GM12878 (cell line): ENCODE data around the gene NAT8L. TPM values are rescaled to one million over a fixed set of nuclear protein-coding genes. Genes with fewer than 3 reads are reported as not detected.

Experiments
- ATAC-seq: fragments of 200-7000 bp; cut with Tn5 transposase; 3 replicates; pipeline ENCODE4 v1.9.1; 2020; ENCODE audit warnings: mild to moderate bottlenecking, moderate library complexity
- BruUV-seq: library from RNA; stranded (reverse); fragments of 400-500 nt; replicated peaks from 2 replicates; lab custom pipeline; 2021; lab: Mats Ljungman, UMichigan
- CTCF ChIA-PET: fragments of 300-600 bp; sonication (Branson Sonifier 250); formaldehyde crosslinking; extraction: SDS; loops from one replicate; lab custom pipeline; 2021; ENCODE audit warnings: inconsistent platforms; lab: Yijun Ruan, JAX
- POLR2A ChIA-PET: fragments of 350-600 bp; formaldehyde crosslinking; extraction: SDS; loops from one replicate; lab custom pipeline; 2021; ENCODE audit warnings: inconsistent platforms; lab: Charles Lee
- RAD21 ChIA-PET: fragments of 300-600 bp; sonication (Branson Sonifier 250); formaldehyde crosslinking; loops from one replicate; lab custom pipeline; 2023; ENCODE audit warnings: antibody characterized with exemption; ENCODE audit not compliant: unreplicated experiment; lab: Charles Lee
- SMC1A ChIA-PET: fragments of 300-600 bp; sonication (Branson Sonifier 250); formaldehyde crosslinking; loops from one replicate; lab custom pipeline; 2023; ENCODE audit not compliant: unreplicated experiment, uncharacterized antibody; lab: Charles Lee
- DNase-seq: peaks from one replicate; pipeline ENCODE4 v3.0.0-alpha.2; 2011; ENCODE audit warnings: low read depth, low spot score
- FAIRE-seq: peaks from 3 replicates; lab custom pipeline; 2011; peaks lifted over from hg19 to GRCh38; lab: Jason Lieb, UNC
- H2AFZ ChIP-seq: 2 replicates; pipeline ENCODE4 v1.6.0; 2011; ENCODE audit warnings: low read depth, low read length, control low read depth; ENCODE audit not compliant: control insufficient read depth
- H3K27ac ChIP-seq: 2 replicates; pipeline ENCODE4 v1.5.1; 2011; ENCODE audit warnings: control low read depth; ENCODE audit not compliant: control insufficient read depth, insufficient read depth
- H3K27me3 ChIP-seq, 2 experiments: replicated peaks in 1 of 2; 2 replicates each; pipeline versions ENCODE4 v1.6.0 to v1.6.1; 2011; ENCODE audit warnings: low read length in 1 of 2; ENCODE audit not compliant: control insufficient read depth in 2 of 2, insufficient read depth in 2 of 2
- H3K36me3 ChIP-seq, 2 experiments: 2 replicates each; pipeline ENCODE4 v1.5.1; 2011; ENCODE audit warnings: low read length in 1 of 2; ENCODE audit not compliant: control insufficient read depth in 2 of 2, insufficient read depth in 2 of 2
- H3K4me1 ChIP-seq: 2 replicates; pipeline ENCODE4 v1.6.1; 2011; ENCODE audit warnings: mild to moderate bottlenecking, low read length, moderate library complexity, mixed read lengths; ENCODE audit not compliant: control insufficient read depth, insufficient read depth
- H3K4me2 ChIP-seq: 2 replicates; pipeline ENCODE4 v1.6.0; 2011; ENCODE audit warnings: control low read depth; ENCODE audit not compliant: control insufficient read depth, insufficient read depth
- H3K4me3 ChIP-seq: fragments of 200-600 bp; sonication (generic); 2 replicates; pipeline ENCODE4 v1.5.1; 2016
- H3K79me2 ChIP-seq: 2 replicates; pipeline ENCODE4 v1.6.0; 2011; ENCODE audit warnings: low read length; ENCODE audit not compliant: control insufficient read depth, insufficient read depth
- H3K9ac ChIP-seq: 2 replicates; pipeline ENCODE4 v1.8.0; 2011; ENCODE audit warnings: low read length, control low read depth, mixed read lengths; ENCODE audit not compliant: control insufficient read depth, insufficient read depth
- H3K9me3 ChIP-seq: replicated peaks from 3 replicates; pipeline ENCODE4 v1.5.1; 2011; ENCODE audit warnings: mild to moderate bottlenecking, low read length; ENCODE audit not compliant: control insufficient read depth, insufficient read depth
- H4K20me1 ChIP-seq: 2 replicates; pipeline ENCODE4 v1.6.0; 2011; ENCODE audit not compliant: control insufficient read depth, insufficient read depth
- BCL3 ChIP-seq: IDR thresholded peaks from 2 replicates; pipeline ENCODE4 v1.6.1; 2011; ENCODE audit warnings: borderline replicate concordance, low read depth, mild to moderate bottlenecking, moderate library complexity, low read length; ENCODE audit not compliant: insufficient read depth, poor library complexity, severe bottlenecking
- BHLHE40 ChIP-seq, 2 experiments: fragments of 450-650 bp in 1 of 2; IDR thresholded peaks; 2 replicates each; pipeline ENCODE4 v1.6.1; 2011 to 2017; ENCODE audit warnings: low read depth in 2 of 2, borderline replicate concordance in 1 of 2, improper control_type of control experiment in 1 of 2, low read length in 1 of 2, mild to moderate bottlenecking in 1 of 2
- E2F8 ChIP-seq: fragments of 450-650 bp; IDR thresholded peaks from 2 replicates; pipeline ENCODE4 v1.6.1; 2018; ENCODE audit warnings: mild to moderate bottlenecking, low read depth, moderate library complexity; ENCODE audit not compliant: partially characterized antibody
- GATAD2B ChIP-seq: fragments of 450-650 bp; conservative IDR thresholded peaks from 2 replicates; pipeline ENCODE4 v1.6.1; 2017; ENCODE audit warnings: low read depth, mild to moderate bottlenecking, moderate library complexity
- IRF4 ChIP-seq: IDR thresholded peaks from 2 replicates; pipeline ENCODE4 v1.6.1; 2011; ENCODE audit warnings: low read depth, low read length
- JUND ChIP-seq: IDR thresholded peaks from 2 replicates; pipeline ENCODE4 v1.6.1; 2012; ENCODE audit warnings: low read depth, mild to moderate bottlenecking, low read length, improper control_type of control experiment, moderate library complexity
- KAT2A ChIP-seq: conservative IDR thresholded peaks from 2 replicates; pipeline ENCODE4 v1.6.1; 2011; ENCODE audit warnings: low read depth, low read length; ENCODE audit not compliant: control insufficient read depth
- LARP7 ChIP-seq: fragments of 450-650 bp; IDR thresholded peaks from 2 replicates; pipeline ENCODE4 v1.6.1; 2017; ENCODE audit warnings: mild to moderate bottlenecking
- MTA2 ChIP-seq: fragments of 450-650 bp; IDR thresholded peaks from 2 replicates; pipeline ENCODE4 v1.6.1; 2016; ENCODE audit warnings: low read depth, mild to moderate bottlenecking, moderate library complexity
- MXI1 ChIP-seq: fragments of 150-350 bp; IDR thresholded peaks from 2 replicates; pipeline ENCODE4 v1.6.1; 2011; ENCODE audit warnings: low read depth, mild to moderate bottlenecking, inconsistent platforms, low read length, improper control_type of control experiment
- MYC ChIP-seq: IDR thresholded peaks from 2 replicates; pipeline ENCODE4 v1.6.1; 2011; ENCODE audit warnings: mild to moderate bottlenecking, low read length, moderate library complexity, inconsistent platforms; ENCODE audit not compliant: insufficient read depth, insufficient replicate concordance, insufficient read length, severe bottlenecking
- NR2C1 ChIP-seq: fragments of 450-650 bp; IDR thresholded peaks from 2 replicates; pipeline ENCODE4 v1.6.1; 2017; ENCODE audit warnings: antibody characterized with exemption, mild to moderate bottlenecking, moderate library complexity
- RUNX3 ChIP-seq: IDR thresholded peaks from 2 replicates; pipeline ENCODE4 v1.6.1; 2012; ENCODE audit warnings: low read length, inconsistent platforms
- SUZ12 ChIP-seq: fragments of 200-600 bp; sonication (generic); IDR thresholded peaks from one replicate; pipeline ENCODE4 v1.6.1; 2018; ENCODE audit warnings: antibody characterized with exemption, mild to moderate bottlenecking; ENCODE audit not compliant: unreplicated experiment
- ZBED1 ChIP-seq: IDR thresholded peaks from 2 replicates; pipeline ENCODE4 v1.6.1; 2016; ENCODE audit warnings: borderline replicate concordance
- ZNF384 ChIP-seq: IDR thresholded peaks from 2 replicates; pipeline ENCODE4 v1.6.1; 2012; ENCODE audit warnings: low read depth, mild to moderate bottlenecking, low read length, improper control_type of control experiment, borderline replicate concordance
- WGBS: methylation state at CpG from one replicate; pipeline ENCODE4 v1.1.6; 2016; ENCODE audit warnings: low lambda C conversion rate; ENCODE audit not compliant: insufficient replicate concordance, insufficient coverage; ENCODE audit errors: missing lambda C conversion rate; 5-methylcytosine and 5-hydroxymethylcytosine counted together
- in situ Hi-C: fragments of 300-500 bp; cut with MboI; formaldehyde crosslinking; loops from 9 replicates; pipeline ENCODE4 v1.14.3; 2018; ENCODE audit warnings: mixed read lengths
- intact Hi-C: fragments of 100-400 bp; cut with micrococcal nuclease; formaldehyde crosslinking; loops from one replicate; pipeline ENCODE4 v1.14.2; 2022; ENCODE audit not compliant: unreplicated experiment
- polyA plus RNA-seq, 11 experiments: library from polyadenylated mRNA; depleted of rRNA in 4 of 11; unstranded in 6 of 11; stranded (reverse) in 5 of 11; fragments of >200 nt; fragmentation: Nextera tagmentation in 4 of 11; fragmentation: Illumina TruSeq in 1 of 11; extraction: Ambion mirVana in 4 of 11; extraction: Trizol in 1 of 11; gene quantifications; 1 replicate in 1 of 11; 2 replicates in 10 of 11; pipeline versions ENCODE4 v1.2.1 to v1.2.3, GENCODE V29; 2011 to 2016; ENCODE audit warnings: inconsistent platforms in 2 of 11, missing spikeins in 2 of 11, low read depth in 1 of 11
- total RNA-seq, 4 experiments: library from RNA; depleted of rRNA in 3 of 4; stranded (reverse); fragments of >200 nt in 3 of 4; fragmentation: Illumina TruSeq in 1 of 4; extraction: Trizol in 1 of 4; gene quantifications; 2 replicates each; pipeline versions ENCODE4 v1.2.1 to v1.2.3, GENCODE V29; 2013 to 2021

Gene NAT8L
- total and polyA plus RNA-seq, 10 of the 15 experiments (the other 5 are each of a cell fraction or from before 2014, with no cell fraction given) = 0.01 to 0.31 (median 0.11) TPM; not detected in 5

- ATAC-seq (no peak), DNase-seq (no peak), FAIRE-seq (no peak)
- ChIA-PET POLR2A (no interaction called here), RAD21 (no interaction called here), CTCF (no interaction called here), SMC1A (no interaction called here)
- no peaks in the 10 kb centered on the region for H3K27me3 ChIP-seq
- intact Hi-C loops (no loop called here), in situ Hi-C loops (no loop called here)
- H3K4me1 ChIP-seq = no peaks in the 10 kb centered on the region
- H3K9me3 ChIP-seq = no peaks in the 10 kb centered on the region
- 78% methylated on average over 13 of the region's 13 CpGs for WGBS
- no peak overlapping the region for H2AFZ ChIP-seq
- no peak overlapping the region for H3K9ac ChIP-seq
- no TSS peak for BruUV-seq
- no peak overlapping the region for H3K27ac ChIP-seq
- no peaks in the 10 kb centered on the region for H3K36me3 ChIP-seq
- H3K4me3 ChIP-seq = no peak overlapping the region
- H4K20me1 ChIP-seq = no peaks in the 10 kb centered on the region
- H3K4me2 ChIP-seq = no peak overlapping the region
- H3K79me2 ChIP-seq = no peaks in the 10 kb centered on the region
- TF ChIP-seq SUZ12 (no peak), BCL3 (peak; percentile 64)
- TF ChIP-seq, all 136 proteins: peak for 1
Observed at GRCh38 chr4:2068198-2068470, 9.0 kb downstream of the NAT8L start.

DNA sequence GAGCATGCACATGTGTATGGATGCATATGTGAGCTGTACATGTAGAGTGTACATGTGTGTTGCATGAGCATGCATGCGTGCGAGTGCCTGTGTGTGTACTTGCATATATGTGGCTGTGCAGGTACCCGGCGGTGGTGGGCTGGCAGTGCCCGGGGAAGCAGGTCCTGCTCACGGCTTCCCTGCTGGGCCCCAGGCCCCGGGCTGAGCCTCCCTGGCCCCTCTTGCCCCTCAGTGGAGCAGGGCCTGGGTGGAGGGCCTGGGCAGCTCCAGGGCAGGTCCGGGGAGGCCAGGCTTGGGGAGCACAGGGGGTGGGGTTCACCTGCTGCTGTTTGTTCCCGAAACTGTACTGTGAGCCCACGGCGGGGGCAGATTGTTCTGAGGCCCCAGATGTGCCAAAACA lies 9.4 kb downstream of the NAT8L start:
- ATAC-seq (no peak), FAIRE-seq (no peak), DNase-seq (no peak)
- Histone ChIP-seq H3K79me2 (no peaks in the 10 kb centered on the region), H3K27ac (no peak overlapping the region), H3K4me3 (no peak overlapping the region), H3K4me2 (no peak overlapping the region), H2AFZ (no peak overlapping the region), H3K27me3 (no peaks in the 10 kb centered on the region), H3K4me1 (no peaks in the 10 kb centered on the region), H3K9ac (no peak overlapping the region), H3K36me3 (no peaks in the 10 kb centered on the region), H3K9me3 (no peaks in the 10 kb centered on the region), H4K20me1 (no peaks in the 10 kb centered on the region)
- in situ Hi-C loops (no loop called here), intact Hi-C loops (no loop called here)
- RAD21 ChIA-PET = no interaction called here
- WGBS = 63% methylated on average over 11 of the region's 11 CpGs
- CTCF ChIA-PET = no interaction called here
- POLR2A ChIA-PET = no interaction called here
- BruUV-seq = no TSS peak
- SMC1A ChIA-PET = no interaction called here
- TF ChIP-seq IRF4 (no peak), JUND (no peak), E2F8 (no peak), ZNF384 (no peak), RUNX3 (no peak), KAT2A (no peak), MYC (no peak), GATAD2B (no peak), LARP7 (no peak), BHLHE40 (IDR thresholded peaks at IDR 0.05; ENCODE audit: borderline replicate concordance in 1 of 2, low read depth in 2 of 2, low read length in 1 of 2) (no peak), ZBED1 (no peak), MTA2 (no peak), NR2C1 (no peak), MXI1 (no peak)
